OCI-M2 (cell line): ENCODE results near the gene SYNPO2.

ENCODE experiments used
- DNase-seq: peaks from one replicate; lab custom pipeline; 2025; ENCODE audit not compliant: unreplicated experiment; lab: John Stamatoyannopoulos, UW

SYNPO2 gene

GRCh38 chr4:118927974-118928373 lies 39.3 kb downstream of the SYNPO2 start:
- DNase-seq, result no peak

- no peak for DNase-seq
Measured at GRCh38 chr4:118930255-118930654, 41.6 kb downstream of the SYNPO2 start.

GRCh38 chr4:118931786-118932185 lies 43.1 kb downstream of the SYNPO2 start:
- DNase-seq, result no peak

GRCh38 chr4:118935819-118936218 lies 47.2 kb downstream of the SYNPO2 start:
- DNase-seq, result no peak

GRCh38 chr4:118936406-118936805 lies 47.8 kb downstream of the SYNPO2 start:
- DNase-seq, result no peak

- DNase-seq, result no peak
Measured at GRCh38 chr4:118939169-118939783, 50.6 kb downstream of the SYNPO2 start.

- DNase-seq, result no peak
Measured at GRCh38 chr4:118941149-118941548, 52.5 kb downstream of the SYNPO2 start.

- DNase-seq, result no peak
Measured at GRCh38 chr4:118941799-118942198, 53.1 kb downstream of the SYNPO2 start.

GRCh38 chr4:118942465-118942864 lies 53.8 kb downstream of the SYNPO2 start:
- no peak for DNase-seq

GRCh38 chr4:118947095-118947494 lies 58.4 kb downstream of the SYNPO2 start:
- DNase-seq, result no peak

- no peak for DNase-seq
Measured at GRCh38 chr4:118948545-118949144, 60.0 kb downstream of the SYNPO2 start.

- no peak for DNase-seq
Measured at GRCh38 chr4:118950224-118950623, 61.6 kb downstream of the SYNPO2 start.

- no peak for DNase-seq
Measured at GRCh38 chr4:118950929-118951570, 62.4 kb downstream of the SYNPO2 start.

GRCh38 chr4:118953276-118953675 lies 64.6 kb downstream of the SYNPO2 start:
- DNase-seq, result no peak

GRCh38 chr4:118954246-118954645 lies 65.6 kb downstream of the SYNPO2 start:
- DNase-seq, result no peak

GRCh38 chr4:118955515-118955914 lies 66.9 kb downstream of the SYNPO2 start:
- DNase-seq, result no peak

GRCh38 chr4:118957722-118958445 lies 69.2 kb downstream of the SYNPO2 start:
- DNase-seq, result no peak

- no peak for DNase-seq
Measured at GRCh38 chr4:118962540-118962939, 73.9 kb downstream of the SYNPO2 start.

GRCh38 chr4:118964891-118965411 lies 76.3 kb downstream of the SYNPO2 start:
- no peak for DNase-seq

GRCh38 chr4:118967393-118967792 lies 78.7 kb downstream of the SYNPO2 start:
- no peak for DNase-seq

- DNase-seq, result no peak
Measured at GRCh38 chr4:118968005-118968404, 79.4 kb downstream of the SYNPO2 start.

GRCh38 chr4:118968813-118969212 lies 80.2 kb downstream of the SYNPO2 start:
- no peak for DNase-seq
